Mesodermal cell (in vitro differentiated cells): ENCODE data around the gene PRRT1B.

Source experiments
- H3K27ac ChIP-seq: 2 replicates; pipeline ENCODE4 v1.7.0; 2013; ENCODE audit warnings: mild to moderate bottlenecking, low read depth, low read length, moderate library complexity; ENCODE audit not compliant: severe bottlenecking
- H3K36me3 ChIP-seq: 2 replicates; pipeline ENCODE4 v1.7.1; 2013; ENCODE audit warnings: mild to moderate bottlenecking, low read length, moderate library complexity; ENCODE audit not compliant: control insufficient read depth, insufficient read depth
- H3K4me1 ChIP-seq: one replicate; pipeline ENCODE4 v1.7.1; 2013; ENCODE audit warnings: mild to moderate bottlenecking, low read length; ENCODE audit not compliant: insufficient read depth, control insufficient read depth, poor library complexity, severe bottlenecking
- H3K4me3 ChIP-seq: 2 replicates; pipeline ENCODE4 v1.7.0; 2013; ENCODE audit warnings: low read length, control low read depth, mild to moderate bottlenecking; ENCODE audit not compliant: insufficient read depth, poor library complexity, severe bottlenecking; ENCODE audit errors: extremely low read depth
- H3K9me3 ChIP-seq: 2 replicates; pipeline ENCODE4 v1.7.1; 2013; ENCODE audit warnings: mild to moderate bottlenecking, low read length, moderate library complexity; ENCODE audit not compliant: control insufficient read depth
- WGBS, 2 experiments: methylation state at CpG; one replicate each; pipeline ENCODE4 v1.1.5; 2013; ENCODE audit warnings: missing lambda C conversion rate in 2 of 2; ENCODE audit not compliant: insufficient coverage in 2 of 2; 5-methylcytosine and 5-hydroxymethylcytosine counted together

The PRRT1B gene

DNA sequence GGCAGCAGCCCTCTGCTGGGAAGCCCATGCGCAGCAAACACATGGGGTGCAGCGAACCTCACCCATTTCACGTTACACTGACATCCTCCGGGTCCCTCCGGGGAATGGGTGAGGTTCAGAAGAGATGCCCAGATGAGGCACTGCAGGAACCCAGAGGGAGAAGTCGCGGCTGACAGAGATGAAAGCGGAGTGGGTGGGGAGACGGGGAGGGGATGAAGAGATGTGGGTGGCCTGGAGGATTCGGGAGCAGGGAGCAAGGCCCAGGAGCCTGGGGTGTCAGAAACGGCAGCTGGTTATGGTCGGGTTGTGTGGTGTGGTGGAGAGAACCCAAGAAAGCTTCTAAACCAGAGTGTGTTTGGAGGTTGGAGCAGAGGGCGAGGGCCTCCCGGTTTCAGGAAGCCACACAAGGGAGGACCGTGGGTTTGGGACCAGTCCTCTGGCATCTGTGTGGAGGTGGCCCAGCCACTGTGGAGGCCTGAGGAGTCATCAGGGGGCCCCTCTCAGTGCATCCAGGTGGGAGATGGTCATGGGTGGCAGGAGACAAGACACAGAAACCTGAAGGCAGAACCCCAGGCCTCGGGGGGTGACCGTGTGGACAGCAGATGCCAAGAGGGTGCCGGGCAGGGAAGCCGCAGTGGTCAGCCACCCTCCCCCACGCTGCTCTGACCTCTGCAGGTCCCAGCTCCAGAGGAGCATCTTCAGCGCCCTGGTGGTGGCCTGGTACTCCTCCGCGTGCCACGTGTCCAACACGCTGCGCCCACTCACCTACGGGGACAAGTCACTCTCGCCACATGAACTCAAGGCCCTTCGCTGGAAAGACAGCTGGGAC lies 22.9 kb upstream of the PRRT1B start:
- Histone ChIP-seq H3K36me3 (peaks cover 93% of the 10 kb centered on the region), H3K4me3 (no peak overlapping the region), H3K9me3 (no peaks in the 10 kb centered on the region), H3K4me1 (peaks cover 3% of the 10 kb centered on the region), H3K27ac (no peak overlapping the region)
- WGBS, 2 experiments = 96 to 97% methylated on average over 22 to 29 of the region's 29 CpGs

GRCh38 chr9:131523086-131523388 lies 22.3 kb upstream of the PRRT1B start:
- WGBS, 2 experiments = 98% methylated on average over 9 of the region's 9 CpGs

GRCh38 chr9:131523451-131524435 lies 21.6 kb upstream of the PRRT1B start:
- Histone ChIP-seq H3K4me3 (no peak overlapping the region), H3K27ac (peak overlapping the region; percentile 29), H3K4me1 (peaks cover 3% of the 10 kb centered on the region), H3K9me3 (no peaks in the 10 kb centered on the region), H3K36me3 (peaks cover 95% of the 10 kb centered on the region)
- WGBS, 2 experiments = 97% methylated on average over 22 to 26 of the region's 29 CpGs

More at GRCh38 chr9:131523086-131523388, 22.3 kb upstream of the PRRT1B start:
- Histone ChIP-seq H3K9me3 (no peaks in the 10 kb centered on the region), H3K27ac (no peak overlapping the region), H3K4me1 (peaks cover 3% of the 10 kb centered on the region), H3K36me3 (peaks cover 95% of the 10 kb centered on the region), H3K4me3 (no peak overlapping the region)

GRCh38 chr9:131524665-131525315 lies 20.5 kb upstream of the PRRT1B start:
- H3K36me3 ChIP-seq = peaks cover 95% of the 10 kb centered on the region
- no peak overlapping the region for H3K4me3 ChIP-seq
- peak overlapping the region; percentile 29 for H3K27ac ChIP-seq
- WGBS, 2 experiments = 96% methylated on average over 23 of the region's 23 CpGs
- H3K9me3 ChIP-seq = no peaks in the 10 kb centered on the region
- H3K4me1 ChIP-seq = peaks cover 3% of the 10 kb centered on the region

- H3K4me3 ChIP-seq = no peak overlapping the region
- peaks cover 90% of the 10 kb centered on the region for H3K36me3 ChIP-seq
- no peaks in the 10 kb centered on the region for H3K9me3 ChIP-seq
- H3K27ac ChIP-seq = no peak overlapping the region
- H3K4me1 ChIP-seq = peaks cover 8% of the 10 kb centered on the region
- WGBS, 2 experiments = 89 to 98% methylated on average over 14 to 16 of the region's 19 CpGs
Observed at GRCh38 chr9:131525643-131526565, 19.4 kb upstream of the PRRT1B start.

- no peak overlapping the region for H3K27ac ChIP-seq
- H3K4me3 ChIP-seq = no peak overlapping the region
- H3K36me3 ChIP-seq = peaks cover 67% of the 10 kb centered on the region
- H3K9me3 ChIP-seq = no peaks in the 10 kb centered on the region
- H3K4me1 ChIP-seq = peaks cover 8% of the 10 kb centered on the region
- 97 to 98% methylated on average over 6 to 7 of the region's 7 CpGs for WGBS, 2 experiments
Observed at GRCh38 chr9:131528186-131528585, 17.1 kb upstream of the PRRT1B start.

DNA sequence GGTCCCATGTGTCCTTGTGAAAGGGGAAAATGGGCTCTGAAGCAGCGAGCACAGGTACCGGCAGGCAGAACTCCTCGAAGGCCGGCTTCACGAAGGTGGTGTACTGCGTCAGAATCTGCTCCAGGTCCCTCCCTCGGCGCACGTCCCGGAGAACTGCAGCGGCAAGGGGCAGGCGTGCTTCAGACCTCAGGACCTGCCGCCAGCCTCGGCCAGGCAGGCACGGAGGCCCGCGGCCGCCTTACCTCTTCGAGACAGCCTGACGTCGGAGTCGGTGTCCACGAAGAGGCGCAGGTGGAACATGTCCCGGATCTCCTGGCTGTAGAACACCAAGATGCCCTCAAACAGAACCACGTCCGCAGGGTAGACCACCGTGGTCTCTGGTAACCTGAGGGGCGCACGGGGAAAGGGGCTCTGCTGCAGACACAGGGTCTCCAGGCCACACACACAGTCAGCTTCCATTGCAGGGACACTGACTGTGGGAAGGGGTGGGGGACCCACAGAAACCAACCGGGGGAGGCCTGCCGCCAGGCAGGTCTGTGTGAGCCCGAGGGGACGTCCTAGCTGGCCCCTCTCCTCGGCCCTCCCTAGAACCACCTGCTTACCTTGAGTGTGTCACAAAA lies 16.3 kb upstream of the PRRT1B start:
- Histone ChIP-seq H3K9me3 (no peaks in the 10 kb centered on the region), H3K27ac (no peak overlapping the region), H3K4me3 (no peak overlapping the region), H3K4me1 (peaks cover 8% of the 10 kb centered on the region), H3K36me3 (peaks cover 60% of the 10 kb centered on the region)
- 96 to 97% methylated on average over 33 to 35 of the region's 35 CpGs for WGBS, 2 experiments

GRCh38 chr9:131529597-131530545 lies 15.5 kb upstream of the PRRT1B start:
- no peak overlapping the region for H3K27ac ChIP-seq
- H3K4me3 ChIP-seq = peak overlapping the region; percentile 77
- no peaks in the 10 kb centered on the region for H3K9me3 ChIP-seq
- peaks cover 52% of the 10 kb centered on the region for H3K36me3 ChIP-seq
- H3K4me1 ChIP-seq = peaks cover 5% of the 10 kb centered on the region
- 69 to 70% methylated on average over 16 to 22 of the region's 24 CpGs for WGBS, 2 experiments

DNA sequence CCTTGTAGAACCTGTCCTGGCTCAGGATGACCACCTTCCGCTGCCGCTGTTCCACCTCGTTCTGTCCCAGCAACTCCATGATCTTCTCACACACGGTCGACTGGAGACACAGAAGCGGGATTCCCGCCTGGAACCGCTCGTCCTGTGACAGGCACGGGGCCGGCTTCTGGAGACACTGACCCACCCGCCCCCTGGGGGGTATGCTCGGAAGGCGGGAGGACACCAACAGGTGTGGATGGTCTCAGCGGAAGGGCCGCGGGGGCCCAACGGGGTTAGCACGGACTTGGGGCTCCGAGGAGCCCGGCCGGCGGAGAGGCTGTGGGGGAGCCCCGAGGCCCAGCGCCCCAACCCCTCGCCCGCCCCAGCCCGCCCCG lies 14.8 kb upstream of the PRRT1B start:
- WGBS, 2 experiments = 1 to 2% methylated on average over 25 to 27 of the region's 29 CpGs
- Histone ChIP-seq H3K9me3 (no peaks in the 10 kb centered on the region), H3K27ac (no peak overlapping the region), H3K4me3 (peak overlapping the region; percentile 77), H3K4me1 (peaks cover 5% of the 10 kb centered on the region), H3K36me3 (peaks cover 45% of the 10 kb centered on the region)
